HepG2 (cell line): Measurements from ENCODE around the gene SYNE1.

Experiments
- DPF2 ChIP-seq: sonication (generic); formaldehyde crosslinking; IDR thresholded peaks from 2 replicates; pipeline ENCODE4 v1.4.0; 2020; ENCODE audit warnings: mild to moderate bottlenecking, low read depth, missing genetic modification reagents, borderline replicate concordance
- RORA ChIP-seq: sonication (generic); formaldehyde crosslinking; IDR thresholded peaks from 2 replicates; pipeline ENCODE4 v1.5.0; 2020; ENCODE audit warnings: mild to moderate bottlenecking, missing genetic modification reagents, moderate library complexity
- ZNF350 ChIP-seq: sonication (generic); formaldehyde crosslinking; IDR thresholded peaks from 2 replicates; pipeline ENCODE4 v1.4.0; 2020; ENCODE audit warnings: mild to moderate bottlenecking, low read depth, missing genetic modification reagents, borderline replicate concordance

GRCh38 chr6:152585236-152585635 lies 51.9 kb downstream of the SYNE1 start:
- TF ChIP-seq ZNF350 (CRISPR knock-in tag) (no peak), DPF2 (CRISPR knock-in tag) (no peak), RORA (CRISPR knock-in tag) (no peak)
